NCI-H345 treated with DMSO at 0.1 percent for 48 hours (cell line): ENCODE data around the gene MYO1E.

Experiments used
- DNase-seq: peaks from one replicate; lab custom pipeline; 2025; ENCODE audit not compliant: unreplicated experiment; lab: John Stamatoyannopoulos, UW

MYO1E gene

GRCh38 chr15:59205839-59206622 is 166.6 kb downstream of the MYO1E start:
- DNase-seq, result no peak

GRCh38 chr15:59203657-59204056 is 169.0 kb downstream of the MYO1E start:
- no peak for DNase-seq

DNA sequence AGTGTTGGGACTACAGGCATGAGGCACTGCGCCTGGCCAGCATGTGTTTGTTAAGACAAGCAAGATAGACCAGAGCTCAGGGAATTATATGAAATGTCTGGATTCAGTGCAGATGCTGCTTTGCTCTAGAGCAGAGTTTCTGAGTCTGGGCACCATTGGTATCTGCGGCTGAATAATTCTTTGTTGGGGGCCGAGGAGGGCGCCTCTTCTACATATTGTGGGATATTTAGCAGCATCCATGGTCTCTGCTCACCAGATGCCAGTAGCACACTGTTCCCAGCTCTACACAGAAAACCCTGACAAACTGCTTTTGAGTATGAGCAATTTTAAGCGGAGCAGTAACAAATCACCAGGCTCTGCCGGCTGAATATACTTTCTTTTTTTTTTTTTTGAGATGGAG is 169.7 kb downstream of the MYO1E start:
- no peak for DNase-seq

DNA sequence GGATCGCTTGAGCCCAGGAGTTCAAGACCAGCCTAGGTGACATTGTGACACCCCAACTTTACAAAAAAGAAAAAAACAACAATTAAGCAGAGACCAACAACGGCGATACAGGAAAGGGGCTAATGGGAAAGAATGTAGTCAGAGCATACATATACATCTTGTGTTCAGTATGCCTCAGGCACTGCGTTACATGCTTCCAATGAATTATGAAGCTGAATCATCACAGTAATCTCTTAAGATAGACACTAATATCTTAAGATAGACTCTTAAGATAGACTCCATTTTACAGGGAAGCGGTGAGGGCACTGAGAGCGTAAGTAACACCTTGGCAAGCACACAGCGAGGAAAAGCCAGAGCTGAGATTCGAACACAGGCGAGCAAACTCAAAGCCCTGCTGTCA is 172.1 kb downstream of the MYO1E start:
- no peak for DNase-seq

DNA sequence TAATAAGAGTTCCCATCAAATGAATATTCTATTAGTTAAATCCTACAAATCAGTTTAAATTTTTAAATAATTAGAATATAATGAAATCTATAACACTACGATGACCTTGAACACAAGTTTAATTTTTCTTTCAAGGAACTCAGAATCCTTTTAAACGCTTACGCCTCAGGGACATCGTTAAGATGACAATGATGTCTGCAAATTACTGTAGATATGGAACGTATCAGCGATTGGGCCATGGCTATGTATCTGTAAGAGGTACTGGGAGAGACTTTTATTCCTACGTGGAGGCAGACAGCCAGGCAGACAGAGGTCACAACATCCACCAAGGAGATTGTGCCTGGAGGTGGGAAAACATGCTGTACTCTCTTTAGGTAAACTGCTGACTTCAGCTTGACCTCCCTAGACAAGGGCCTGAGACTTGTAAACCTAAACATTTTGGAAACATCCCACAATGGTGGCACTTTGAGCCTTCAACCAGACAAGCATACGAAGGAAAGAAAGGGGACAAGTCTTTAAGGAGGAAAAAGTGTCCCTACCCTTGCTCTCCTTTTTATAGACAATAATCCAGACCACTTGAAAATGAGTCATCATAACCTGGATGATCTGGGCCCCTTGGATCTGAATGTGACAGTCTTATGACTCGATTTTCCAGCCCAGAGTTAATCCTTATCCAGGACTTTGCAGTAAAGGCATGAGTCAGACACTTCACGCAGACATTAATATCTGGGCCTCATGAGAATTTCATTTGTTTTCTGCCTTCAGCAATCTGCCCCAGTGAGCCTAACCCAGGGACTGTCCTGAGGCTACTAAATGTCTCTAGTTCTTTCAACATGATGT is 172.8 kb downstream of the MYO1E start:
- DNase-seq, result no peak

GRCh38 chr15:59197454-59197853 is 175.2 kb downstream of the MYO1E start:
- no peak for DNase-seq

- DNase-seq, result no peak
Measured at GRCh38 chr15:59196416-59196815, 176.3 kb downstream of the MYO1E start.

DNA sequence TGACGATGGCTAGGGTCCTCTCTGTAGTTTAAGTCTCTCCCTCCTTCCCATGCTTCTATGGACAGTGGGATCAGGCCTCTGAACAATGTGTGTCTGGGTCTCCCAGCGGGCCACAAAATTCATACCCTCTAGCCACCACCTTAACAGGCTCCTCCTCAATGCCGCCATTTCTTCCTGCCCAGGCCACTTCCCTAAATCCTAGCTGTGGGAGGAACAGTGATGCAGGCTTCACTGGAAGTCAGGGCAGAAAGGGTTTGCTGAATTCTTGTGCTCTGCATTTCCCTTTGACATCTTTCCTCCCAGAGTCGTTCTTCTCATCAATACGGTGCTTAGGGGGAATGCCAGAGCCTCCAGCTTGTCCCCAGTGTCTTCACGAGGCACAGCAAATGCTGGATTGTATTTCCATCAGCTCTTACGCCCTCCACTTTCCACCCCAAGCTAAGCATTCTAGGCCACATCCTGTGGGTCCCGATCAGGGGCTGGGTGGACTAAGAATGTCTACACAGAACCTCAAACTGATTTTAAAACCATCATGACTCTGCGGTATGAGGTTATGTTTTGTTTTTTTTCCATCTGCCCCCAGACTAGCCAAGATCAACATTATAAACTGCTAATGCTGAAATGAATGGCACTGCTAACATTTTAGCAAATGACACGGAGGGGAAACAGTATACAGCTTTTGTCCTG is 177.9 kb downstream of the MYO1E start:
- DNase-seq, result no peak

- no peak for DNase-seq
Measured at GRCh38 chr15:59191855-59192237, 180.8 kb downstream of the MYO1E start.

GRCh38 chr15:59190291-59190690 is 182.4 kb downstream of the MYO1E start:
- no peak for DNase-seq

- DNase-seq, result no peak
Measured at GRCh38 chr15:59189241-59189640, 183.4 kb downstream of the MYO1E start.

DNA sequence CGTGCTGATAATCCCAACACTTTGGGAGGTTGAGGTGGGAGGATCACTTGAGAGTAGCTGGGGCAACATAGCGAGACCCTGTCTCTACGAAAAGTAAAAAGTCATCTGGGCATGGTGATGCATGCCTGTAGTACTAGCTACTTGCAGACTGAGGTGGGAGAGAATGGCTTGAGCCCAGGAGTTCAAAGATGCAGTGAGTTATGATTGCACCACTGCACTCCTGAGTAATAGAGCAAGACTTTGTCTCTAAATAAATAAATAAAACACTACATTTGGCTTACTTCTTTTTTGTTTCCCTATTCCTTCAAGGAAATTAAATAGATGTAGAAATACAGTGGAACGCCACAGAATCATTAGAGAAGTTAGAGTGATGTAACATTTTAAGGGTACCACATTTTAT is 186.2 kb downstream of the MYO1E start:
- no peak for DNase-seq

- DNase-seq, result no peak
Measured at GRCh38 chr15:59185725-59186124, 186.9 kb downstream of the MYO1E start.

DNA sequence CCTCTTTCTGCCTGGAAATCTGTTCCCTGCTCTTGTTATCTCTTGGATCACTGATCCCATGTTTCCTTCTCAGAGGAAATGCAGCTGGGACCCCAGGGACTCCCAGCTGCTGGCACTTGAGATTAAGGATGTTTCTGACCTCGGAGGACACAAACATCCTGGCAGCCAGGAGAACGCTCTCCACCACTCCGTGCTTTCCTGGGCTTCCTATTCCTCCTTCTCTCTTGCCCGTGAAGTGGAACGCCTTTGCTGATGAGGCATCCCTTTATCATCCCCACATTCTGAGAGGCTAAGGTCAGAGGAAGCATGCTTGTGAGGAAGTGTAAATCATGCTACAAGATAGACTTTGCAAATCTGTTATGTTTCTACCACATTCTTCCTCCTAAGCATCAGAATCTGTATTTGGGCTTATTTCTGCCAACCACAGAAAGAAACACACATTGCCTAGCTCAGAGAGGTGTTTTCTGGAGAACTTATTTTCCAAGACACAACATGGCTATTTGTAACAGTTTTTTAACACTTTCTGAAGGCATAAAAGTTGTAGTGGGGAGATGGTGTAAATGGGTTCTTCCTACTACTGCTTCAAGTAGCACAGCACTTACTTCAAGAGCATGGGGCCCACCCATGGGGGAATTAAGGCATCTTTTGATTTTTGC is 191.6 kb downstream of the MYO1E start:
- DNase-seq, result no peak

DNA sequence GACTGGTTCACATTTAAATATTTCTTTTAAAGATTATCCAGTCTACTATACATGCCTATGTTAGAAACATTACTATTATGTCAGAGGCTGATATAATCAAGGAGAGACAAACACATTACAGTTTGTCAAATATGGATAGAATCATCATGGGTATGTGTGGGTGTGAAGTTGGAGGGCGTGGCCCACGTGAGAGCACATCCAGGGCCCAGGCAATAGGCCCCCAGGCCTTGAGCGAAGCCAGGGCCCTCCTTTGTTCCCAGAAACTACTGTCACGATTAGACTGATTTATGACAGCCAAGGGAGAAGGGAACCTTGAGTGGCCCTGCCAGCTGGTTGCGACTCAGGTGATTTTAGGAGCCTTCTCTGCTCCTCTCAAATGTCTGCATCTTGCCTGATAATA is 193.0 kb downstream of the MYO1E start:
- no peak for DNase-seq

GRCh38 chr15:59178151-59178695 is 194.4 kb downstream of the MYO1E start:
- DNase-seq, result no peak

GRCh38 chr15:59177317-59177660 is 195.4 kb downstream of the MYO1E start:
- no peak for DNase-seq

- no peak for DNase-seq
Measured at GRCh38 chr15:59176653-59177316, 195.9 kb downstream of the MYO1E start.

DNA sequence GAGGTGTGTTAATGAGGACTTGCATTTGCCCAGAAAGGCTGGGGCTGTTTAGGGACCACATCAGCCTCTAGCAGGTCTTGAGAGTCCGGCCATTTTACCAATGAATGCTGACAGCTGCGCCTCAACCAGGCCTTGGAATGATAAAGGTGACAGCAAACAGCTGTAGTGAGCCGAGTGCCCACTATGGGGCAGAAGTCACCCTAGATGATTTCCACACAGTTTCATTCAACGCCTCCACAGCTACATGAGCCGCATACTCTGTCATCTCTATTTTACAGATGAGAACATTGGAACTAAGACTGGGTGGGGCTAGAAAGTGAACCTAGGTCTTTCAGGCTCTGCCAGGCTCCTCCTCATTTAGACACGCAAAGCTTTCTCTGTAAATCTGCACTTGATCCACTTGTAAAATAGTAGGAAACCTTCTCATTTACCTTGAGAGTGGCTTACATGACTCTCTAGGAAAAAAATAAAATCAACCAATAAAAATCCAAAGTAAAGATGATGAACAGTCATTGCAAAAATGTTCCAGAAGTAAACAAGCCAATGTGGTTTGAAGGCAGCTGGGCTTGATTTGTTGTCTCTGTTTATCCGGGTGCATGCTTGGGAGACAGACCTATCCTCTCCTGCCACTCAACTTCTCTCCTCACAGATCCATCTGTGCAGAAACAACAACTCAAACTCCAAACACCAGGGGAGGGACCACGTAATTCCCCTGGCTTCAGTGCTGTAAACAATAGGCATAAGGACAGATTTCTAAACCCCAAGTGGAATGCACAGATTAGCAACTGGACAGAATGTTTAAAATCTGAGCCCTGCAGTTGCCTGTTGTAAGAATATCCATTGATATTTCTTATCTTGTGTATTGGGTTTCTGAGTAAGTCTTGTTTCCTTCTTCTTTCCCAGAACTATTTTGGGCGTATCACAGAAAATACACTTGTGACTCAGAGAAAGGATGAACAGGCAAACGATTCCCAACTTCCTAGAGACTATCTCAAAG is 197.5 kb downstream of the MYO1E start:
- no peak for DNase-seq
